HG03064 (cell line): Measurements from ENCODE around the gene IFI16.
"Not testable (repeated sequence)": the region's sequence is repeated elsewhere in the genome, so short reads cannot be mapped to it uniquely, and the experiment has no call there.

ENCODE experiments used
- ATAC-seq: cut with Tn5 transposase; IDR thresholded peaks from one replicate; pipeline ENCODE4 v1.9.1; 2021; ENCODE audit warnings: low read depth; ENCODE audit not compliant: unreplicated experiment

Gene IFI16

GRCh38 chr1:159090286-159091179, 80.8 kb downstream of the IFI16 start:
- ATAC-seq: no peak

- ATAC-seq: no peak
These were observed 81.5 kb downstream of the IFI16 start for GRCh38 chr1:159091180-159091560.

- ATAC-seq: no peak
These were observed 81.9 kb downstream of the IFI16 start for GRCh38 chr1:159091607-159092031.

- ATAC-seq: no peak
These were observed 82.5 kb downstream of the IFI16 start for GRCh38 chr1:159092036-159092760.

GRCh38 chr1:159098596-159098995, 88.9 kb downstream of the IFI16 start:
- no peak for ATAC-seq

- no peak for ATAC-seq
These were observed 90.9 kb downstream of the IFI16 start for GRCh38 chr1:159100589-159100988.

GRCh38 chr1:159103021-159103420, 93.3 kb downstream of the IFI16 start:
- ATAC-seq: not testable (repeated sequence)
